ENCODE data around the gene TSPAN19.

- TF ChIP-seq CTCF (conservative IDR thresholded peaks at IDR 0.05) (no peak), ZFX (IDR thresholded peaks at IDR 0.05) (no peak)
These were observed 35.3 kb downstream of the TSPAN19 start for GRCh38 chr12:85000729-85001128.

Data from C4-2B (cell line).